ENCODE measurements around the gene TNFRSF17.

GRCh38 chr16:11915644-11916523 is 49.1 kb upstream of the TNFRSF17 start, which contains the start of gene GSPT1:
- TF ChIP-seq CTCF (IDR thresholded peaks at IDR 0.05) (no peak), CBX8 (IDR thresholded peaks at IDR 0.05) (no peak), CEBPB (IDR thresholded peaks at IDR 0.05) (no peak), HOXB13 (CRISPR knock-in tag; IDR thresholded peaks at IDR 0.05; ENCODE audit: low read depth) (no peak), EP300 (IDR thresholded peaks at IDR 0.05) (peak in 1 of 2 experiments; percentile 15; a peak in 1 of 5 replicates), RNF2 (IDR thresholded peaks at IDR 0.05; ENCODE audit: borderline replicate concordance, low read depth) (no peak)

All from A549 (cell line).